H1 (cell line): ENCODE measurements around the gene HIVEP3. TPM values are rescaled to one million over a fixed set of nuclear protein-coding genes. Genes with fewer than 3 reads are reported as not detected.

Source experiments
- CTCF ChIA-PET: fragments of 300-600 bp; sonication (Branson Sonifier 250); formaldehyde crosslinking; loops from one replicate; lab custom pipeline; 2021; ENCODE audit not compliant: partially characterized antibody; lab: Charles Lee
- POLR2A ChIA-PET: fragments of 300-600 bp; sonication (Branson Sonifier 250); formaldehyde crosslinking; loops from one replicate; lab custom pipeline; 2021; ENCODE audit warnings: inconsistent platforms; ENCODE audit not compliant: partially characterized antibody; lab: Charles Lee
- DNase-seq, 2 experiments: peaks; one replicate each; pipeline versions ENCODE4 v3.0.0 to v3.0.0-alpha.2; 2010 to 2022; ENCODE audit warnings: low spot score in 2 of 2, low read depth in 1 of 2, mixed read lengths in 1 of 2
- FAIRE-seq: peaks from 2 replicates; lab custom pipeline; 2011; peaks lifted over from hg19 to GRCh38; lab: Jason Lieb, UNC
- H2AFZ ChIP-seq: 2 replicates; pipeline ENCODE4 v1.8.1; 2012; ENCODE audit warnings: low read length, inconsistent platforms
- H2AK5ac ChIP-seq: 2 replicates; pipeline ENCODE4 v1.6.1; 2013; ENCODE audit warnings: low read depth, low read length
- H2BK120ac ChIP-seq: replicated peaks from 2 replicates; pipeline ENCODE3; 2013; ENCODE audit warnings: low read depth, low read length, inconsistent platforms
- H2BK12ac ChIP-seq: 2 replicates; pipeline ENCODE4 v1.6.1; 2013; ENCODE audit warnings: low read depth, low read length
- H2BK15ac ChIP-seq: 2 replicates; pipeline ENCODE4 v1.6.1; 2013; ENCODE audit warnings: low read length
- H2BK20ac ChIP-seq: 2 replicates; pipeline ENCODE4 v1.6.1; 2013; ENCODE audit warnings: low read length
- H2BK5ac ChIP-seq: 2 replicates; pipeline ENCODE4 v1.6.1; 2013; ENCODE audit warnings: low read depth, low read length
- H3K14ac ChIP-seq: 2 replicates; pipeline ENCODE4 v1.6.1; 2013; ENCODE audit warnings: inconsistent platforms; ENCODE audit not compliant: insufficient read length
- H3K18ac ChIP-seq: 2 replicates; pipeline ENCODE4 v1.6.1; 2013; ENCODE audit warnings: low read length; ENCODE audit errors: extremely low read depth
- H3K23ac ChIP-seq: 2 replicates; pipeline ENCODE4 v1.6.1; 2013; ENCODE audit warnings: inconsistent platforms; ENCODE audit not compliant: insufficient read length
- H3K23me2 ChIP-seq: 2 replicates; pipeline ENCODE4 v1.6.1; 2013; ENCODE audit warnings: low read depth, low read length
- H3K27ac ChIP-seq: 2 replicates; pipeline ENCODE4 v1.6.1; 2011; ENCODE audit warnings: low read depth, low read length, inconsistent platforms
- H3K27me3 ChIP-seq, 4 experiments: replicated peaks in 1 of 4; 1 replicate in 1 of 4; 2 replicates in 3 of 4; pipeline versions ENCODE4 v1.6.1 to v1.8.1; 2011 to 2013; ENCODE audit warnings: low read length in 3 of 4, mild to moderate bottlenecking in 3 of 4, inconsistent platforms in 2 of 4, mixed read lengths in 2 of 4, moderate library complexity in 1 of 4; ENCODE audit not compliant: control insufficient read depth in 3 of 4, insufficient read depth in 3 of 4; ENCODE audit errors: extremely low read depth in 1 of 4
- H3K36me3 ChIP-seq, 4 experiments: 2 replicates each; pipeline versions ENCODE4 v1.6.1 to v1.8.1; 2011 to 2013; ENCODE audit warnings: mild to moderate bottlenecking in 4 of 4, low read length in 3 of 4, moderate library complexity in 2 of 4, control low read depth in 1 of 4, inconsistent platforms in 1 of 4; ENCODE audit not compliant: insufficient read depth in 4 of 4, control insufficient read depth in 2 of 4
- H3K4ac ChIP-seq: replicated peaks from 2 replicates; pipeline ENCODE3; 2013; ENCODE audit warnings: low read length, low read depth, mixed read lengths, inconsistent platforms; ENCODE audit not compliant: insufficient read length
- H3K4me1 ChIP-seq, 4 experiments: replicated peaks in 1 of 4; 1 replicate in 1 of 4; 2 replicates in 3 of 4; pipeline versions ENCODE4 v1.6.1 to v1.8.1; 2011 to 2013; ENCODE audit warnings: low read length in 3 of 4, inconsistent platforms in 2 of 4, mixed read lengths in 1 of 4; ENCODE audit not compliant: insufficient read depth in 4 of 4, control insufficient read depth in 3 of 4
- H3K4me2 ChIP-seq, 2 experiments: 2 replicates each; pipeline versions ENCODE4 v1.6.1 to v1.8.1; 2011 to 2013; ENCODE audit warnings: low read depth in 2 of 2, low read length in 2 of 2, control low read depth in 1 of 2, inconsistent platforms in 1 of 2, mild to moderate bottlenecking in 1 of 2; ENCODE audit not compliant: insufficient read depth in 1 of 2
- H3K4me3 ChIP-seq, 4 experiments: fragments of 200-600, 300-600 bp in 1 of 4; sonication (generic), shearing (Covaris generic), sonication (Bioruptor Twin) in 1 of 4; 2 replicates each; pipeline versions ENCODE4 v1.5.1 to v1.8.1; 2011 to 2016; ENCODE audit warnings: low read length in 4 of 4, low read depth in 3 of 4, control low read depth in 2 of 4, inconsistent platforms in 2 of 4, mild to moderate bottlenecking in 2 of 4, mixed read lengths in 1 of 4, moderate library complexity in 1 of 4; ENCODE audit not compliant: insufficient read depth in 2 of 4; ENCODE audit errors: extremely low read depth in 1 of 4
- H3K56ac ChIP-seq: replicated peaks from 2 replicates; pipeline ENCODE3; 2013; ENCODE audit warnings: low read depth, mild to moderate bottlenecking, mixed read lengths, low read length, inconsistent platforms; ENCODE audit not compliant: insufficient read length
- H3K79me1 ChIP-seq: 2 replicates; pipeline ENCODE4 v1.6.1; 2013; ENCODE audit warnings: low read depth, low read length, control low read depth
- H3K79me2 ChIP-seq, 2 experiments: 2 replicates each; pipeline versions ENCODE4 v1.6.1 to v1.8.1; 2012 to 2013; ENCODE audit warnings: low read length in 2 of 2, mild to moderate bottlenecking in 2 of 2, inconsistent platforms in 1 of 2; ENCODE audit not compliant: insufficient read depth in 2 of 2, control insufficient read depth in 1 of 2
- H3K9ac ChIP-seq, 4 experiments: replicated peaks in 1 of 4; 1 replicate in 1 of 4; 2 replicates in 3 of 4; pipeline versions ENCODE4 v1.6.1 to v1.8.1; 2011 to 2013; ENCODE audit warnings: low read depth in 3 of 4, low read length in 3 of 4, control low read depth in 2 of 4, mild to moderate bottlenecking in 2 of 4, moderate library complexity in 2 of 4, inconsistent platforms in 1 of 4; ENCODE audit errors: extremely low read depth in 1 of 4
- H3K9me3 ChIP-seq, 2 experiments: 2 replicates each; pipeline versions ENCODE4 v1.6.1 to v1.8.1; 2012 to 2013; ENCODE audit warnings: mild to moderate bottlenecking in 2 of 2, moderate library complexity in 2 of 2, control low read depth in 1 of 2, inconsistent platforms in 1 of 2, low read depth in 1 of 2, low read length in 1 of 2, mixed read lengths in 1 of 2; ENCODE audit not compliant: insufficient read depth in 2 of 2
- H4K20me1 ChIP-seq, 2 experiments: replicated peaks in 1 of 2; 2 replicates each; pipeline versions ENCODE3 to v1.8.1; 2011 to 2013; ENCODE audit warnings: inconsistent platforms in 2 of 2, low read length in 2 of 2, mild to moderate bottlenecking in 1 of 2; ENCODE audit not compliant: insufficient read depth in 2 of 2, control insufficient read depth in 1 of 2
- H4K5ac ChIP-seq: 2 replicates; pipeline ENCODE4 v1.6.1; 2013; ENCODE audit warnings: low read length, low read depth, mixed read lengths, inconsistent platforms; ENCODE audit not compliant: insufficient read length
- H4K8ac ChIP-seq: 2 replicates; pipeline ENCODE4 v1.8.0; 2013; ENCODE audit warnings: mild to moderate bottlenecking, moderate library complexity, low read length, inconsistent platforms; ENCODE audit not compliant: insufficient read depth; ENCODE audit errors: extremely low read depth
- H4K91ac ChIP-seq: replicated peaks from 2 replicates; pipeline ENCODE3; 2013; ENCODE audit warnings: low read length, mixed read lengths, inconsistent platforms; ENCODE audit not compliant: insufficient read length
- ASH2L ChIP-seq: fragments of 200-600, 300-600 bp; sonication (generic); IDR thresholded peaks from one replicate; pipeline ENCODE4 v1.7.1; 2017; ENCODE audit warnings: low read length
- CBX5 ChIP-seq: fragments of 300-800, 300-1000 bp; sonication (generic); IDR thresholded peaks from 2 replicates; pipeline ENCODE4 v1.7.1; 2016; ENCODE audit warnings: antibody characterized with exemption, low read length, low read depth
- E2F6 ChIP-seq: IDR thresholded peaks from 2 replicates; pipeline ENCODE4 v1.6.1; 2012; ENCODE audit warnings: inconsistent platforms
- GTF2F1 ChIP-seq: IDR thresholded peaks from 2 replicates; pipeline ENCODE4 v1.6.1; 2012; ENCODE audit warnings: low read depth, low read length, improper control_type of control experiment, borderline replicate concordance
- POLR2AphosphoS5 ChIP-seq: IDR thresholded peaks from 2 replicates; pipeline ENCODE4 v1.6.1; 2011; ENCODE audit warnings: low read depth, low read length
- POU5F1 ChIP-seq: IDR thresholded peaks from 2 replicates; pipeline ENCODE4 v1.6.1; 2011; ENCODE audit warnings: low read depth, mild to moderate bottlenecking, low read length, moderate library complexity
- SAP30 ChIP-seq: fragments of 300-600 bp; sonication (generic); IDR thresholded peaks from 2 replicates; pipeline ENCODE4 v1.7.1; 2012; ENCODE audit warnings: low read length, moderate library complexity, mild to moderate bottlenecking, inconsistent platforms; ENCODE audit not compliant: insufficient read depth, insufficient replicate concordance
- SP1 ChIP-seq: IDR thresholded peaks from 2 replicates; pipeline ENCODE4 v1.6.1; 2011; ENCODE audit warnings: low read depth, low read length
- SRF ChIP-seq: IDR thresholded peaks from 2 replicates; pipeline ENCODE4 v1.6.1; 2011; ENCODE audit warnings: mild to moderate bottlenecking, low read depth, low read length, moderate library complexity
- TEAD4 ChIP-seq: IDR thresholded peaks from 2 replicates; pipeline ENCODE4 v1.6.1; 2012; ENCODE audit warnings: low read depth, low read length, inconsistent platforms, mixed read lengths
- USF2 ChIP-seq: IDR thresholded peaks from 2 replicates; pipeline ENCODE4 v1.6.1; 2011; ENCODE audit warnings: low read length, improper control_type of control experiment
- WGBS, 2 experiments: shearing (Covaris generic) in 1 of 2; methylation state at CpG; one replicate each; pipeline versions ENCODE4 v1.1.6 to v1.1.7; 2013 to 2015; ENCODE audit warnings: low lambda C conversion rate in 2 of 2, mixed read lengths in 2 of 2, inconsistent platforms in 1 of 2, low coverage in 1 of 2, missing lambda C conversion rate in 1 of 2; ENCODE audit not compliant: insufficient replicate concordance in 2 of 2, insufficient coverage in 1 of 2, insufficient read length in 1 of 2; ENCODE audit errors: extremely low coverage in 1 of 2, missing lambda C conversion rate in 1 of 2; 5-methylcytosine and 5-hydroxymethylcytosine counted together
- polyA plus RNA-seq, 7 experiments: library from polyadenylated mRNA; depleted of rRNA in 3 of 7; stranded (reverse) in 5 of 7; unstranded in 2 of 7; fragments of >200 nt in 5 of 7; fragments of 200-250 nt in 2 of 7; gene quantifications; 1 replicate in 5 of 7; 2 replicates in 1 of 7; 4 replicates in 1 of 7; pipeline versions ENCODE4 v1.2.1 to v1.2.3, GENCODE V29; 2011 to 2013; ENCODE audit warnings: missing spikeins in 2 of 7, mixed read lengths in 2 of 7
- total RNA-seq: library from RNA; stranded (reverse); fragmentation: NEBNext Ultra II Directional; extraction: Animal tissue kit (Norgen Biotek cat#: 25700); gene quantifications from 2 replicates; pipeline ENCODE4 v1.2.1, GENCODE V29; 2021

Gene HIVEP3
- total and polyA plus RNA-seq, 2 of the 8 experiments (the other 6 are each of a cell fraction or from before 2014, with no cell fraction given) = 0.24 to 0.69 TPM

- Histone ChIP-seq H2BK15ac (no peak overlapping the region), H3K14ac (no peak overlapping the region), H2BK12ac (no peak overlapping the region), H3K36me3 (no peaks in the 10 kb centered on the region), H2BK120ac (no peak overlapping the region), H3K23ac (no peak overlapping the region), H3K18ac (no peak overlapping the region), H3K9me3 (no peaks in the 10 kb centered on the region), H3K79me2 (no peaks in the 10 kb centered on the region), H3K9ac (no peak overlapping the region), H3K56ac (no peak overlapping the region), H3K79me1 (no peaks in the 10 kb centered on the region), H3K27me3 (no peaks in the 10 kb centered on the region), H2AFZ (no peak overlapping the region), H4K8ac (no peak overlapping the region), H3K4me3 (no peak overlapping the region), H3K27ac (no peak overlapping the region), H2BK20ac (no peak overlapping the region), H3K23me2 (no peaks in the 10 kb centered on the region), H3K4ac (no peak overlapping the region), H3K4me1 (no peaks in the 10 kb centered on the region), H2AK5ac (no peak overlapping the region), H3K4me2 (no peak overlapping the region), H4K5ac (no peak overlapping the region), H4K91ac (no peak overlapping the region), H2BK5ac (no peak overlapping the region), H4K20me1 (no peaks in the 10 kb centered on the region)
- TF ChIP-seq CBX5 (no peak), POU5F1 (no peak), SAP30 (no peak), GTF2F1 (no peak), USF2 (no peak), SRF (no peak), POLR2AphosphoS5 (no peak), TEAD4 (no peak), E2F6 (no peak), ASH2L (no peak), SP1 (no peak)
- ChIA-PET POLR2A (no interaction called here), CTCF (interaction anchor here (0.9 to 4.0 kb wide), 8 partner anchors 15 to 256 kb away, joined by 3 to 17 read pairs (median 4); no protein-coding TSS in a partner anchor)
- 93% methylated on average over 9 of the region's 9 CpGs; no CpG with 5 or more reads in 1 of the 2 experiments for WGBS, 2 experiments
- no peak for FAIRE-seq
- no peak for DNase-seq
These were observed 379.8 kb downstream of the HIVEP3 start for GRCh38 chr1:41538741-41539417.
